Caki2 (cell line): Measurements from ENCODE around the gene RPP30. TPM values are rescaled to one million over a fixed set of nuclear protein-coding genes. Genes with fewer than 3 reads are reported as not detected.

ENCODE experiments used
- DNase-seq: peaks from one replicate; pipeline ENCODE4 v3.0.0-alpha.2; 2015; ENCODE audit warnings: low read depth
- in situ Hi-C: cut with HindIII; loops from 2 replicates; pipeline ENCODE4 v1.10.0; 2016; ENCODE audit warnings: low sequenced_read_pairs, low pct_unique_long_range_greater_than_20kb, mixed read lengths
- total RNA-seq: library from RNA; depleted of rRNA; stranded (reverse); fragments of >200 nt; shearing (Covaris generic); gene quantifications from 2 replicates; pipeline ENCODE4 v1.2.3, GENCODE V29; 2014; ENCODE audit warnings: low replicate concordance; rRNA removed

Gene RPP30
- total RNA-seq: 48.2 and 71.4 TPM in 2 replicates

GRCh38 chr10:90871766-90872647, at the start of gene RPP30:
Gene RPP30 (plus strand): TSS chr10:90871974. CDS start chr10:90871987, 13 bp downstream.
- in situ Hi-C loops: no loop called here

GRCh38 chr10:90822508-90822907, 49.3 kb upstream of the RPP30 start:
- in situ Hi-C loops: no loop called here

More at GRCh38 chr10:90871766-90872647, at the start of gene RPP30:
- peak; percentile 70 for DNase-seq

GRCh38 chr10:90832111-90832510, 39.7 kb upstream of the RPP30 start:
- in situ Hi-C loops: no loop called here
- DNase-seq: no peak

More at GRCh38 chr10:90822508-90822907, 49.3 kb upstream of the RPP30 start:
- no peak for DNase-seq

- in situ Hi-C loops: no loop called here
Measured at GRCh38 chr10:90834326-90834725, 37.4 kb upstream of the RPP30 start.

GRCh38 chr10:90837486-90837885, 34.3 kb upstream of the RPP30 start:
- no peak for DNase-seq

More at GRCh38 chr10:90834326-90834725, 37.4 kb upstream of the RPP30 start:
- DNase-seq: no peak

GRCh38 chr10:90842725-90843124, 29.0 kb upstream of the RPP30 start:
- in situ Hi-C loops: no loop called here
- no peak for DNase-seq

More at GRCh38 chr10:90837486-90837885, 34.3 kb upstream of the RPP30 start:
- in situ Hi-C loops: no loop called here

GRCh38 chr10:90845726-90846125, 26.0 kb upstream of the RPP30 start:
- in situ Hi-C loops: no loop called here
- no peak for DNase-seq

- in situ Hi-C loops: no loop called here
- no peak for DNase-seq
Measured at GRCh38 chr10:90846746-90847145, 25.0 kb upstream of the RPP30 start.

GRCh38 chr10:90847436-90847835, 24.3 kb upstream of the RPP30 start:
- in situ Hi-C loops: no loop called here
- DNase-seq: no peak

- no peak for DNase-seq
- in situ Hi-C loops: no loop called here
Measured at GRCh38 chr10:90849956-90850749, 21.6 kb upstream of the RPP30 start.

GRCh38 chr10:90855126-90855525, 16.6 kb upstream of the RPP30 start:
- no peak for DNase-seq
- in situ Hi-C loops: no loop called here

- in situ Hi-C loops: no loop called here
- DNase-seq: no peak
Measured at GRCh38 chr10:90856261-90856660, 15.5 kb upstream of the RPP30 start.

- in situ Hi-C loops: no loop called here
- DNase-seq: no peak
Measured at GRCh38 chr10:90856964-90857634, 14.7 kb upstream of the RPP30 start.

GRCh38 chr10:90857635-90858460, 13.9 kb upstream of the RPP30 start, which contains the start of gene HTR7:
Gene HTR7 (minus strand): TSS chr10:90858039. CDS start chr10:90857671, 368 bp downstream.
- DNase-seq: peak; percentile 54
- in situ Hi-C loops: no loop called here

GRCh38 chr10:90858461-90858968, 13.3 kb upstream of the RPP30 start:
- in situ Hi-C loops: no loop called here

GRCh38 chr10:90859321-90859751, 12.4 kb upstream of the RPP30 start:
- in situ Hi-C loops: no loop called here
- no peak for DNase-seq

More at GRCh38 chr10:90858461-90858968, 13.3 kb upstream of the RPP30 start:
- DNase-seq: no peak

- in situ Hi-C loops: no loop called here
- DNase-seq: no peak
Measured at GRCh38 chr10:90860790-90861189, 11.0 kb upstream of the RPP30 start.
